Calu3 (cell line): ENCODE results near the gene RGS3. TPM values are rescaled to one million over a fixed set of nuclear protein-coding genes. Genes with fewer than 3 reads are reported as not detected.

Experiments
- BruUV-seq: library from RNA; stranded (reverse); fragments of 400-500 nt; replicated peaks from 2 replicates; lab custom pipeline; 2021; lab: Mats Ljungman, UMichigan
- CTCF ChIA-PET: fragments of 300-600 bp; sonication (Branson Sonifier 250); formaldehyde crosslinking; loops from one replicate; lab custom pipeline; 2022; ENCODE audit warnings: antibody characterized with exemption; lab: Charles Lee
- DNase-seq: peaks from one replicate; pipeline ENCODE4 v3.0.0; 2022
- H3K27ac Mint-ChIP-seq: one replicate; pipeline ENCODE4 v1.8.0; 2022; ENCODE audit warnings: mixed read lengths; ENCODE audit not compliant: unreplicated experiment
- H3K27me3 Mint-ChIP-seq: one replicate; pipeline ENCODE4 v1.8.0; 2022; ENCODE audit warnings: mixed read lengths; ENCODE audit not compliant: unreplicated experiment
- H3K36me3 Mint-ChIP-seq: one replicate; pipeline ENCODE4 v1.8.0; 2022; ENCODE audit warnings: mild to moderate bottlenecking, moderate library complexity, mixed read lengths; ENCODE audit not compliant: insufficient read depth, unreplicated experiment
- H3K4me1 Mint-ChIP-seq: one replicate; pipeline ENCODE4 v1.8.0; 2022; ENCODE audit warnings: mild to moderate bottlenecking, low read depth, mixed read lengths; ENCODE audit not compliant: unreplicated experiment
- H3K4me3 Mint-ChIP-seq: one replicate; pipeline ENCODE4 v1.8.0; 2022; ENCODE audit warnings: mild to moderate bottlenecking, low read depth, moderate library complexity, mixed read lengths; ENCODE audit not compliant: unreplicated experiment
- H3K9me3 Mint-ChIP-seq: one replicate; pipeline ENCODE4 v1.8.0; 2022; ENCODE audit warnings: low read depth, mixed read lengths; ENCODE audit not compliant: unreplicated experiment
- CTCF ChIP-seq: fragments of 200-600 bp; IDR thresholded peaks from one replicate; pipeline ENCODE4 v1.8.0; 2022; ENCODE audit warnings: antibody characterized with exemption; ENCODE audit not compliant: unreplicated experiment
- intact Hi-C: fragments of 100-400 bp; cut with micrococcal nuclease; formaldehyde crosslinking; loops from one replicate; pipeline ENCODE4 v1.10.0; 2022; ENCODE audit not compliant: unreplicated experiment
- total RNA-seq: library from RNA; stranded (reverse); gene quantifications from 2 replicates; pipeline ENCODE4 v1.2.3, GENCODE V29; 2022

Gene RGS3
- total RNA-seq, 1 experiment from 2014 or later: 61.8 TPM

- no peak for DNase-seq
- BruUV-seq: no TSS peak
- H3K36me3 Mint-ChIP-seq: peaks cover 29% of the 10 kb centered on the region
- H3K4me1 Mint-ChIP-seq: peaks cover 57% of the 10 kb centered on the region
- intact Hi-C loops: no loop called here
- no peaks in the 10 kb centered on the region for H3K27me3 Mint-ChIP-seq
- CTCF ChIA-PET: interaction anchor here (1.1 to 2.1 kb wide), 3 partner anchors 13 to 80 kb away, joined by 3 to 13 read pairs (median 7); no protein-coding TSS in a partner anchor
- peak overlapping the region; percentile 40 for H3K4me3 Mint-ChIP-seq
- peak overlapping the region; percentile 89 for H3K27ac Mint-ChIP-seq
- H3K9me3 Mint-ChIP-seq: no peaks in the 10 kb centered on the region
- TF ChIP-seq CTCF: no peak
These were observed 114.2 kb downstream of the RGS3 start for GRCh38 chr9:113577525-113578261.

- peak overlapping the region; percentile 40 for H3K4me3 Mint-ChIP-seq
These were observed 114.8 kb downstream of the RGS3 start for GRCh38 chr9:113578279-113578865.

DNA sequence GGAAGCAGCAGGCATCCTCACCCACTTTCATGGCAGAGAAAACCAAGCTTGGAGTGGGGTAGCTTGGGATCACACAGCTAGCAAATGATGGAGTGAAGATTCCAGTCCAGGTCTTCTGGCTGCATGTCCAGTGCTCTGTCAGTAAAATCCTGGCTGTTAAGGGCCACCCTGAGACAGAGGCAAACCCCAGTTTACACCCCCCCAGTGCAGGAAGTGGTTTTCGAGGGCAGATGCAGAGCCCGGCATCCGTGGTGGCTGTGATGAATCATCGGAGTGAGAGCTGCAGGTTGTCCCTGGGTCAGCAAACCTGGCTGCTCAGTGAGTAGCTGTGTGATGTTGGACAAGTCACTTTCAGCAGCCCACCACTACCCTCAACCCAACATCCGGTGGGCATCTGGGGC is 115.4 kb downstream of the RGS3 start:
- BruUV-seq: no TSS peak
- intact Hi-C loops: no loop called here
- Mint-ChIP-seq H3K27me3 (no peaks in the 10 kb centered on the region), H3K27ac (peak overlapping the region; percentile 89), H3K36me3 (peaks cover 39% of the 10 kb centered on the region), H3K4me3 (peak overlapping the region; percentile 64), H3K9me3 (no peaks in the 10 kb centered on the region), H3K4me1 (peaks cover 54% of the 10 kb centered on the region)
- DNase-seq: peak; percentile 84
- TF ChIP-seq CTCF: no peak
- CTCF ChIA-PET: interaction anchor here (0.8 to 2.1 kb wide), 5 partner anchors 13 to 79 kb away, joined by 3 to 13 read pairs (median 4); no protein-coding TSS in a partner anchor

More at GRCh38 chr9:113578279-113578865, 114.8 kb downstream of the RGS3 start:
- no peak for DNase-seq
- no peak for TF ChIP-seq CTCF
- Mint-ChIP-seq H3K36me3 (peaks cover 36% of the 10 kb centered on the region), H3K4me1 (peaks cover 57% of the 10 kb centered on the region), H3K27me3 (no peaks in the 10 kb centered on the region), H3K9me3 (no peaks in the 10 kb centered on the region), H3K27ac (peak overlapping the region; percentile 89)
- intact Hi-C loops: no loop called here
- CTCF ChIA-PET: interaction anchor here (0.8 to 2.1 kb wide), 5 partner anchors 13 to 80 kb away, joined by 3 to 13 read pairs (median 4); no protein-coding TSS in a partner anchor
- BruUV-seq: no TSS peak

GRCh38 chr9:113579283-113580040 is 115.9 kb downstream of the RGS3 start:
- TF ChIP-seq CTCF: no peak
- CTCF ChIA-PET: interaction anchor here (0.8 to 2.1 kb wide), 4 partner anchors 12 to 78 kb away, joined by 4 to 13 read pairs (median 6); no protein-coding TSS in a partner anchor
- Mint-ChIP-seq H3K27me3 (no peaks in the 10 kb centered on the region), H3K36me3 (peaks cover 36% of the 10 kb centered on the region), H3K4me3 (peak overlapping the region; percentile 64), H3K9me3 (no peaks in the 10 kb centered on the region), H3K4me1 (peaks cover 48% of the 10 kb centered on the region), H3K27ac (peak overlapping the region; percentile 89)
- no peak for DNase-seq
- BruUV-seq: no TSS peak
- intact Hi-C loops: loop anchor here (2.0 to 10.0 kb wide), 2 partner anchors 61 to 305 kb away; partner anchors contain the start of genes CDC26 and PRPF4
